Erythroblast (primary cell): ENCODE measurements around the gene RNF224.

ENCODE experiments used
- DNase-seq, 2 experiments: peaks; one replicate each; lab custom pipeline; 2025; lab: John Stamatoyannopoulos, UW
- GATA1 ChIP-seq: IDR thresholded peaks from 2 replicates; pipeline ENCODE4 v1.6.1; 2011; ENCODE audit warnings: low read depth, mild to moderate bottlenecking, control low read depth, low read length, moderate library complexity
- POLR2A ChIP-seq: IDR thresholded peaks from 2 replicates; pipeline ENCODE4 v1.6.1; 2011; ENCODE audit warnings: mild to moderate bottlenecking, low read length

The RNF224 gene

DNA sequence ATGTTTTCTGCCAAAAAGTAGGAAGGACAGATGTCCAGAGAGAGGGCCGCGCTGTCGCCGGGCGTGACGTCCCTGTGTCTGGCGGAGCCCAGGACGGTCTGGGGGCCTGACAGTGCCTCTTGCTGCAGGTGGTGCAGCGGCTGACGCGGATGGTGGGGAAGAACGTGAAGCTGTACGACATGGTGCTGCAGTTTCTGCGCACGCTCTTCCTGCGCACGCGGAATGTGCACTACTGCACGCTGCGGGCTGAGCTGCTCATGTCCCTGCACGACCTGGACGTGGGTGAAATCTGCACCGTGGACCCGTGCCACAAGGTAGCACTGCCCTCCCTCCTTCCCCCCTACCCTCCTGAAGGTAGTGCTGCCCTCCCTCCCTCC is 35.6 kb downstream of the RNF224 start:
- DNase-seq: no peak

DNA sequence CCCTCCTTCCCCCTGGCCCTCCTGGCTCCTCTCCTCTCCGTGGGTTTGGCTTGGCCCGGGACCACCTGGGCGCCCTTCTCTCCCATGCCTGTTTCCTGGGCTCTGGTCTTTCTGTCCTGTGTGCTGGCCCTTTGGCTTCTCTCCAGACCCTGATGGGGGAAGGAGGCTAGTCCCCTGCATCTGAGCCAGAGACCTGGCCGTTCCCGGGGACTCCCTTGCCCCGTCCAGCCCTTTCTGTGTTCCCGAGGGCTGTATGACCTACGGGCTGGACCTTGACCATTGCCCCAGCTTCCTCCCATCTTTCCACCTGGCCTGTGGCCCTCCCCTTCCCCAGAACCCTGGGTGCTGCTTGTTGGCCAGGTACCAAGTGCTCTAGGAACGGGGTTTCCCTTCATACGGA is 36.2 kb downstream of the RNF224 start:
- DNase-seq: no peak
- TF ChIP-seq POLR2A (no peak), GATA1 (no peak)

More for the DNA sequence above, 35.6 kb downstream of the RNF224 start:
- TF ChIP-seq GATA1 (no peak), POLR2A (no peak)

DNA sequence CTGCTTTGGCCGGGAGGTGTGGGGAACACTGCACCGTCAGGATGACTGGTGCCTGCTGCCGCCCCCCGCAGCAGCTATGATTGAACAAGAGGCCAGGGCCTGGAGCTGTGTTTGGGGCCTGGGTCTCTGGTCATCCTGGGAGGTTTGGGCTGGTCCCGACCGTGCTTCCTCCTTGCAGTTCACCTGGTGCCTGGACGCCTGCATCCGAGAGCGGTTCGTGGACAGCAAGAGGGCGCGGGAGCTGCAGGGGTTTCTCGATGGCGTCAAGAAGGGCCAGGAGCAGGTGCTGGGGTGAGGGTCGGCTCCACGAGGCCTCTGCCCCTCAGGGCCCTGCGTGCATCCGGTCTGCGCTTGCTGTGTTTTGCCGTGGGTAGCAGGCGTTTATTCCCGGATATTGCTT is 36.8 kb downstream of the RNF224 start:
- no peak for TF ChIP-seq GATA1
- TF ChIP-seq POLR2A: no peak
- DNase-seq: no peak

DNA sequence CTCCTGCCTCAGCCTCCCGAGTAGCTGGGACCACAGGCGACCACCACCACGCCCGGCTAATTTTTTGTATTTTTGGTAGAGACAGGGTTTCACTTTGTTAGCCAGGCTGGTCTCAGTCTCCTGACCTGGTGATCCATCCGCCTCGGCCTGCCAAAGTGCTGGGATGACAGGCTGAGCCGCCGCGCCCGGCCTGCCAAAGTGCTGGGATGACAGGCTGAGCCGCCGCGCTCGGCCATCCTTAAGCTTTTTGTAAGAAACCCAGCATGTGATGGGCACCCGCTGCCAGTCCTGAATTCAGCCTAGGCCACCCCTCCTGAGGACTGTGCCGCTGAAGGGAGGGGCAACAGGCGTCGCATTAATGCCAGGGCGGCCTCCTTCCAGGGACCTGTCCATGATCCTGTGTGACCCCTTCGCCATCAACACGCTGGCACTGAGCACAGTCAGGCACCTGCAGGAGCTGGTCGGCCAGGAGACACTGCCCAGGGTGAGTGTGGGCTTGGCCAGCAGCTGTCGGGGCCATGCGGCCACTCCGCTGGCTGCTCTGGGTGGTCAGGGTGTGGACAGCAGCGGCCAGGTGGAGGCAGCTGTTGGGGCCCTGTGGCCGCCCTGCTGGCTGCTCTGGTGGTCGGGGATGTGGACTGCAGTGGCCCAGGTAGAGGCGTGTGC is 38.3 kb downstream of the RNF224 start:
- no peak for TF ChIP-seq POLR2A
- no peak for TF ChIP-seq GATA1

DNA sequence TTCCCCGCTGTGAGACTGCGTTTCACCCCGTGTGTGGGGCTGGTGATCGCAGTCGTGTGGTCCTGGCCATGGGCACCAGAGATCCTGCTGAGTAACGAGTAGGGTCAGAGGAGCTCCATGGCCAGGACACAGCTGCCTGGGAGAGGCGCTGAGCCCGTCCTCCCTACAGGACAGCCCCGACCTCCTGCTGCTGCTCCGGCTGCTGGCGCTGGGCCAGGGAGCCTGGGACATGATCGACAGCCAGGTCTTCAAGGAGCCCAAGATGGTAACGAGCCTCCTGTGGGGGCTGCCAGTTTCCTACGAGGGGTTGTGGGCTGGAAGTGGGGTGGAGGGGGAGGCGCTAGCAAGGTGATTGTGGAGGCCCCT is 38.8 kb downstream of the RNF224 start:
- DNase-seq: no peak
- TF ChIP-seq POLR2A: no peak
- TF ChIP-seq GATA1: no peak

More for the DNA sequence above, 38.3 kb downstream of the RNF224 start:
- DNase-seq: no peak

DNA sequence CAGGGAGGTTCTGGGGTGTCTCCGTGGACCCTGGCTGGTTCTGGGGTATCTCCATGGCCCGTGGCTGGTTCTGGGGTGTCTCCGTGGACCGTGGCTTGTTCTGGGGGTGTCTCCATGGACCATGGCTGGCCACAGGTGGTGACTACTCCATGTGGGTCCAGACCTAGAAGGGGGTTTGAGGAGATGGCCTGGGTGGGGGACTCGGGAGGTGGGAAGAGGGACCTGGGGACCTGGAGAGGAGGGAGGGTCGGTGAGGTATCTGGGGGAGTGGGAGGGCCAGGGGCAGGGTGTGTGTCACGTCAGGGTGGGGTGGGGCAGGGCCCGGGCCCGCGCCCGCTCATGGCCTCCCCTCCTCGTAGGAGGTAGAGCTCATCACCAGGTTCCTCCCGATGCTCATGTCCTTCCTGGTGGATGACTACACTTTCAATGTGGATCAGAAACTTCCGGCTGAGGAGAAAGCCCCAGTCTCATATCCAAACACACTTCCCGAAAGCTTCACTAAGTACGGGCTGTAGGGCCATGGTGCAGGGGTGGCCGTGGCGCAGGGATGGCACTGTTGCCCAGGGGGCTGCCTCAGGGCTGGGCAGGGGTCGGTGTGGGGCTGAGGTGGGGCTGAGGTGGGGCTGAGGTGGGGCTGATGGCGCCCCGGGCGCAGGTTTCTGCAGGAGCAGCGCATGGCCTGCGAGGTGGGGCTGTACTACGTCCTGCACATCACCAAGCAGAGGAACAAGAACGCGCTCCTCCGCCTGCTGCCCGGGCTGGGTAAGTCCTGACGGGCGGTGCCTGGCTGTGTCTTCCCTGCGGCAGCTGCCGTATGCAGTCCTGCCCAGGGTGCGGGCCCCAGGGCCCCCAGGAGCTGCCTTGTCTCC is 39.5 kb downstream of the RNF224 start:
- TF ChIP-seq POLR2A (no peak), GATA1 (no peak)
- no peak for DNase-seq

DNA sequence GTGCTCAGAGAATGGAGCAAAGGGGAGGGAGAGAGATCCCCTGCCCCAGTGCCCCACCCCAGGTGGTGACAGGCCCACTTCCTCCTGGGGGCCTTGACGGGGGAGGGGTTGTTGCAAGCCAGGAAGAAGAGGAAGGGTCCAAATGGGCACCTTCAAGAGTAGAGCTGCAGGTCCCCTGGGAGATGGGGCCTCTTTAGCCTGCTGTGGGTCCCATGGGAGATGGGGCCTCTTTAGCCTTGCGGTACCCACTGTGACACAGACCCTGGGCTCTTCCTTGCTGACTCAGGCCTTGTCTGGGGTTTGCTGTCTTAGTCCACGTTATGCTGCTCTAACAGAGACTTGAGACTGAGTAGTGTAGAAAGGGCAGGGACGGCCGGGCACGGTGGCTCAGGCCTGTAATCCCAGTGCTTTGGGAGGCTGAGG is 40.6 kb downstream of the RNF224 start:
- no peak for TF ChIP-seq GATA1
- no peak for DNase-seq

DNA sequence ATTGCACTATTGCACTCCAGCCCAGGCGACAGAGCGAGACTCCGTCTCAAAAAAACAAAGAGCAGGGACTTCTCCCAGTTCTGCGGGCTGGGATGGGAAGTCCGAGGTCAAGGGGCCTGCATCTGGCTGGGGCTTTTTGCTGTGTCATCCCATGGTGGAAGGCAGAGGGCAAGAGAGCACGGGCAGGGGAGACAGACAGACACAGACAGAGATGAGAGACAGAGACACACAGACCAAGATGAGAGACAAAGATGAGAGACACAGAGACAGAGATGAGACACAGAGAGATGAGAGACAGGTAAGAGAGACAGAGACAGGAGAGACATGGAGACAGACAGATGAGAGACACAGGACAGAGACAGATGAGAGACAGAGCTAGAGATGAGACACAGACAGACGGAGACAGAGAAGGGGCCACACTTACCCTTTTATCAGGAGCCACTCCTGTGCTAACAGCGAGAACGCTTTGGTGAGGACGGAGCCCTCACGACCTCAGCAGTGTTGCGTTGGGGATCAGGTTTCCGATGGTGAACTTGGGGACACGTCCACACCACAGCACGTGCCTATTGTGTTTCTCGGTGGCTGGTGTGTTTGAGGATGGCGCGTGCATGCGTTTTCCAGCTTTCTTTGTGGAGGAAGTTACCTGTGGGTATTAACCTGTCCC is 41.4 kb downstream of the RNF224 start:
- no peak for DNase-seq
- TF ChIP-seq GATA1: no peak
- TF ChIP-seq POLR2A: no peak

DNA sequence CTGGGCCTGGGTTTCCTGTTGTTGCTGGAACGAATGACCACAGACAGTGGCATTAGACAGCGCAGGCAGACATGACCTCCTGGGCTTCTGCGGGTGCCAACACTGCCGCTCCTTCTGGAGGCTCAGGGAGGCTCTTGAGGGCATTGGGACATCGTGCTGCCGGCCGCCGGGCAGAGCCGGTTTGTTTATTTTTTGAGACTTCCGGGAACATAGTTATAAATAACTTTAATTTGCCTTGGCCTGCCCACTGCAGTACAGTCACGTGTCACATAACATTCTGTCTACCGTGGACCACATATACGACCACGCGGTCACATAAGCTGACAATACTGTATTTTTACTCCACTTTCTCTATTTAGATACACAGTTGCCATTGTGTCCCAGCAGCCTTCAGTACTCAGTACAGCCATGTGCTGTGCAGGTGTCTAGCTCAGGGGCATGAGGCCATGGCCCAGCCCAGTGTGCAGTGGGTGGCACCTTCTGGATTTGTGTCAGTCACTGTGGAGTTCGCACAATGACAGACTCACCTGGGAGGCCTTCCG is 42.0 kb downstream of the RNF224 start:
- no peak for DNase-seq
- TF ChIP-seq POLR2A (no peak), GATA1 (no peak)

DNA sequence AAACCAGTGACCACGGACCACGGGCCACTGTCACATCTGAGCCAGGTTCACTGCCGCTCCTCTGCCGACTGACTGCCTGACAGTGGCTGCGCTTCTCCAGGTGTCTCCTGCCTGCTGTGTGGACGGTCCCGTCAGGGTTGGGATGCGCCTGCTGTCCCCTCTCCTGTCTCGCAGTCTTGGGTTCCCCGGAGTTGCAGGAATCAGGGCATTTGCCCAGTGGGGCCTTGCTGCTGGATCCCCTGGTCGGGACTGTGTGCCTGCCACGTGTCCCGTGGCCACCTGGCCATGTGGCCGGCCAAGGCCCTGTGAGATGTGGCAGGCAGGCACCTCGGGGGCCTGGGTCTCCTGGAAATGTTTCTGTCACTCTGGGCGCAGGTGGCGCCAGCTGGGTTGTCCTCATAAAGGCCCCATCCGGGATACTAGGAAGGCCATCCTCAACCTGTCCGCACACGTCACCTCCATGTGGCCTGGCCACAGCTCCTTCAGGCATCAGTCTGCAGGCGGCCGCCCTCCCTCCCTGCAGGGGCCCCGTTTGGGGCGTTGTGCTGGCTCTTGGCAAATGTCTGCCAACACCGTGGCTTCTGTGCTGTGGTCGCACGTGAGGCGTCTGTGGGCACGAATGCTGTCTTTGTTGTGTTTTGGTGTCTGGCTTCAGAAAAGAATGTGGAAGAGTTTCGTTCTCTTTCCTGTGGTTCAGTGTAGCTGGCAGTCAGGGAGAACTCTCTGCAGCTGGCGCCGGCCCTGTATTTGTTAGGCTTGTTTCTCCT is 43.8 kb downstream of the RNF224 start:
- no peak for TF ChIP-seq GATA1
- no peak for TF ChIP-seq POLR2A
- no peak for DNase-seq

DNA sequence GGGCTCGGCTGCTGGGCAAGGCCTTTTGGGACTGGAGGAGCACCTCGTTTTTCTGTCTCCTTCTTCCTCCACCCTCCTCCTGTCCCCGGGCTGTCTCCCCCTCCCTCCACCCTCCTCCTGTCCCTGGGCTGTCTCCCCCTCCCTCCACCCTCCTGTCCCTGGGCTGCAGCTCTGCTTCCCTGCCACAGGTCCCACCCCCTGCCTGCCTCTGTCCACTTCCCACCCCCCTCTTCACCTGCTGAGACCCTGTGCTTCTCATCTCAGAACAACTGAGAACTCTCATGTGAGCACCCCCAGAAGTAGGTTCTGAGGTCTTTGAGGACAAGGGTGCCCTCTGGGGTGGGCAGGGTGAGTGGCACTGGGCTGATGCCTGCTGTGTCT is 44.4 kb downstream of the RNF224 start:
- DNase-seq: no peak
- no peak for TF ChIP-seq GATA1
- no peak for TF ChIP-seq POLR2A

DNA sequence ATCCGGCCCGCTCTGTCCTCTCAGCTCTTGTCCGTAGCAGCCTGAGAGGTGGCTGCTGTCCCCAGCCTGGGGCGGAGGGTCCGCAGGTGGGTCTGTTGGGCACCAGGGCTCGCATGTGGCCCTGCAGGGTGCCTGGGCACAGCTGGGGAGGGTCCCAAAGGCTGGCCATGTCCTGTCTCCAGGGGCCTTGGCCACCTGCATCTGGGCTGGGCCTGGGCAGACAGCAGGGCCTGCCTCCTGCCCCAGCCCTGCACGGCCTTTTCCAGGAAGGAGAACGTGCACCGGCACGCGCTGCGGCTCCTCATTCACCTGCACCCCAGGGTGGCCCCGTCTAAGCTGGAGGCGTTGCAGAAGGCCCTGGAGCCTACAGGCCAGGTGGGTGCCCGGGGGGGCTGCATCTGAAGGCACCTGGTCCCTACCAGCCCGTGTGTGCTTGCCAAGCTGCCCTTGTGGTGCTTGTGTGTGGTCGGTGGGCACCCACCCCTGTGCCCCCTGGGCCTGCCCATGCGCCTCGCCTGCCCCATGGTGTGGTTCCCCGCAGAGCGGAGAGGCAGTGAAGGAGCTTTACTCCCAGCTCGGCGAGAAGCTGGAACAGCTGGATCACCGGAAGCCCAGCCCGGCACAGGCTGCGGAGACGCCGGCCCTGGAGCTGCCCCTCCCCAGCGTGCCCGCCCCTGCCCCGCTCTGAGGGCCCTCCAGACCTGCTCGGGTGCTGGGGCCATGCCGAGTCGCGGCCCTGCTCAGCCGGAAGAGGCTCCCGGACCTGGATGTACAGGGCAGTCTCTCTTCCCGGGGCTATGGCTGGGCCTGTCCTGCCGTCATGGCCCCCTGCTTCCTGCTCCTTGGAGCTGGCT is 45.2 kb downstream of the RNF224 start:
- no peak for DNase-seq
- no peak for TF ChIP-seq GATA1
- no peak for TF ChIP-seq POLR2A

DNA sequence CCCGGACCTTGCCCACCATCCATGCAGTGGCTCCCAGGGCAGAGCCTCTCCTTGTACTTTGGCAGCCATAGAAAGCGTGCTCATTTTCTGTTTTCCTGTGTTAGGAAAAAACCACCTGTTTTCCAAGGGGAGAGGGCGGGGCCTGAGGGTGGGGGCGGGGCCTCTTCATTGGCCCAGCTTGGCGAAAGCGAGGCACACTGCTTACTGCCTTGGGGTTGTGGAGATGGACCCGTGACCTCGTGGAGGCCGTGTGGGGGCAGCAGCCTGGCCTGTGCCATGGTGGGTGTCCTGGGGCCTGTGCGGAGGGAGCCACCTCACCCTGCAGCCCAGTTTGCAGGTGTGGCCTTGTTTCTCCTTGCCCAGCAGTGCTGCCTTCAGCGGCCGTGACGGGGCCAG is 45.8 kb downstream of the RNF224 start:
- TF ChIP-seq POLR2A (no peak), GATA1 (no peak)
- DNase-seq: no peak
